Cardiac septum (tissue), 1 donor: ENCODE measurements around the gene TCERG1L. TPM values are rescaled to one million over a fixed set of nuclear protein-coding genes. Genes with fewer than 3 reads are reported as not detected.

Source experiments
- DNase-seq: peaks from one replicate; pipeline ENCODE4 v3.0.0-alpha.2; 2020; ENCODE audit warnings: low spot score
- intact Hi-C: fragments of 100-400 bp; cut with DNase I; formaldehyde crosslinking; loops from one replicate; pipeline ENCODE4 v1.14.0; 2022
- total RNA-seq: library from RNA; stranded (reverse); fragmentation: NEBNext Ultra II Directional; extraction: Animal tissue kit (Norgen Biotek cat#: 25700); gene quantifications from one replicate; pipeline ENCODE4 v1.2.1, GENCODE V29; 2021
- donor health status: DM: no; HTN: no; CAD: no.

Gene TCERG1L
- total RNA-seq, 1 donor from 2014 or later, result not detected

DNA sequence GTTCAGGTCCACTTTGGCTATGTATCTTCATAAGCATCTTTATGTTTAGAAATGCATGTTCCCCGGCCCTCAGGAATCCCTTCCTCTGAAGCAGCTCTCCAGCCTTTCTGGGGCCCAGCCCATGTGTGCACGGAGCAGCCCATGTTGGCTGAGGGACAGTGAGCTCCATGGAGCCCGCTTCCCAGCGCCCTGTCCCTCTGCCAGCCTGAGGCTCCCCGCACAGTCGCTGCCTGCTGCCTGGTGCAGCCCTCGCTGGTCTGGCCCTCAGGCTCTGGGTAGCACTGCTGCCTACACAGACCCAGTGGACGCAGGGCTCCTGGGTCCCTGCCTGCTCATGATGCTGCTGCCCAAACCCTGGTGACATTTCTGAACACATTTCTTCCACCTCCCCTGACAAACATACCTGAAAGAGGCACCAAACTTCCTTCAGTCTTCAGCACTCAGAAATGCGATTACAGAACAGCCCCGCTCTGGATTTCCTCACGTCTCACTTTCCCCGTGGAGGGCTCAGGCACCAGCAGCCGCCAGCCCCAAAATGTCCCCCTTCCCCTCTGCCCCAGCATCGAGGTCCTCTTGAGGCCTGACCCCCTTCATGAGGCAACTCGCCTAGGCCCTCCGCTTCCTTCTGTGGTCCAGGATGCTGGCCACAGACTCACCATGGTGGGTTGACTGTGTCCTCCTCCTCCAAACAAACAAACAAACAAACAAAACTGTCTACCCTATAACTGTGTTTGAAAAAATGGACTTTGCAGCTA lies 5.0 kb upstream of the TCERG1L start:
- intact Hi-C loops, result no loop called here
- DNase-seq, result no peak

DNA sequence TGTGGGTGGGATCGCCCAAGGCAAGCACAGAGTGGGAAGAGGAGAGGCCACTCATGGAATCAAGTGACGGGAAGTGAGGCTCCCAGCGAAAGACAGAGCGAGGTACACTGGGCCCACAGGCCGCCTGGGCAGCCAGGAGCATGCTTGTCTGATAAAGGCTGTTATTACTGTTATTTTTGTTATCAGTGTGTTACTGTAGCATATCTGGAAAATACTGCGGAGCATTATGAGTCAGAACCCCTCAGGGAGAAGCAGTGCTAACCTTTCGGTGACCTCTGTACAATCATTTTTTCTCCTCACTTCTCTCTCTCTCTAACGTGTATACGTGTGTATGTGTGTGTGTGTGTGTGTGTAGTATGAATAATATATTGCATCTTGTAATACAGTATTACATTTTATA lies 3.8 kb upstream of the TCERG1L start:
- intact Hi-C loops, result no loop called here
- no peak for DNase-seq

DNA sequence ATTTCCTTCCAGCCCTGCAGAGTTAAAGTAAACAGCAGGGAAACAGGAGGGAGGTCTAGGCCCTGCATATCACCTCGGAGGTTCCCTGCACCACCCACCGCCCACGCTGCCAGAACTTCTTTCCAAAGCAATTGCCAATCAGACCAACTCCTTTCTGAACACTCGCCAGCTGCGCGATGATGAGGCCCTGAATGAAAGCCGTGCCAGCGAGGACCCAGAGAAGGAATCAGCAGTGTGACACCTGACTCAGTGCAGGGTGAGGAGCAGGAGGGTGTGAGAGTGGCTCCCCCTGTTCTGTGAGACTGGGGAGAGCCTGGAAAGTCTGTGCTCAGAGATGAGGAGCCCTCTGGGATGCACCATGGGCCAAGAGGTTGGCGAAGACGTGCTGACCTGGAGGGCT lies 3.3 kb upstream of the TCERG1L start:
- intact Hi-C loops, result no loop called here
- no peak for DNase-seq

DNA sequence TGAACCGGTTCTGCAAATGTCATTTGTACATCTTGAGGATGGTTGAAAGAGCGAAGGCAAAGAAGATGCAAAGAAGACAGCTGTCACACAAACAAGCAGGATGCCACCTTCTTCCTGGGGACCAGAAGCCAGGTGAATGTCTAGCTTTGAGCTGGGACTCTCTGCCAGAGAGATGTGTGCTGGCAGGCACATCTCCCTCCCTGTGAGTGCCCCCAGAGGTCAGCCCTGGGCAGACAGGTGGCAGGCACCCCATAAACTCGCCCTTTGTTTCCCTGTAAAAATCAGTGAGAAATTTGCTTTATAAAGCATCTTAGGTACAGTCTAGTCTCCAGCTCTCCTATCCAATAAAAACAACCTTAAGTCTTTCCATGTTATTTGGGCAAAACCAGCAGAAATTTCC lies 2.6 kb upstream of the TCERG1L start:
- intact Hi-C loops, result no loop called here
- no peak for DNase-seq

DNA sequence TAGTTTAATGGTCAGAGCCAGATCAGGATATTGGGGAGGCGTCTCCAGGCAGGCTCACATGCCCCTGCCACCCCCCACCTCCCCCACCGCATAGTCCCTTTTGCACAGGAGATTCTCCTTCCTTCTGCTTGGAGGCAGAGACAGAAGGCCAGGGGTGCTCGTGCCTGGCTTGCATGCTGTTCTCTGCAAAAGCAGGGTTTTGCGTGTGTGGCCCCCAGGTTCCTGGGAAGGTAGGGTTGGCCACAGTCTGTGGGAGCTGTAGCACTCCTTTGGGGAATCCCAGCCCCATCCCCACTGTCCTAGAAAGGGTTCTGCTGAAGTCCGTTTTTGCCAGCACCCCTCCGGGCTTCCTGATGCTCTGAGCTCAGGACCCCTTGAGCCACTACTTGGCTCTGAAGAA lies 1.9 kb upstream of the TCERG1L start:
- intact Hi-C loops, result no loop called here
- no peak for DNase-seq

DNA sequence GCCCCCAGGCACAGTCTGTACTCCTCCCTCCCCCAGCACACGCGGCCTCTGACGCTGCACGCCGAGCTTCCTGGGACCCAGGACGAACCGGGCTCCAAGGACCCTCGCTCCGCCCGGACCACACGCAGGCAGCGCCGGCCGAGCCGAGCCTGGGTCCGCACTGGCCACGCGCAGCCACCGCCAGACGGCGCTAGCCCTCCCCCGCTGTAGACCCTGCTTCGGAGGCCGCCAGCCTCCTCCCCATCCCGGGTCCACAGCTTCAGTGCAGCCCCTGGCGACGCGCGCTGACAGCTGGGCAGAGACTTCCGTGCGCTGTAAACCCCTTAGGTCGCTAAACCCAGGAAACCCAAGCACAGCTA lies 936 bp upstream of the TCERG1L start:
- intact Hi-C loops, result no loop called here
- no peak for DNase-seq

DNA sequence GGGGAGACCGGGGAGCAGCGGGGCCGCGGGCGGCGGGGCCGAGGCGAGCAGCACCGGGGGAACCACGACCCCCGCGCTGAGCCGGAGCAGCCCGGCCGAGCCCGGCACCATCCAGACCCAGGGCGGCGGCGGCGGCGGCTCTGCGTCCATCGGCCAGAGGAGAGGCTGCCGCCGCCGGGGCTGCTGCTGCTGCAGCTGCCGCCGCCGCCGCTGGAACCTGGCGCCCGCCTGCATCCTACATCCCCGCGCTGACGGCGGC lies 190 bp downstream of the TCERG1L start:
- intact Hi-C loops, result no loop called here
- DNase-seq, result no peak

DNA sequence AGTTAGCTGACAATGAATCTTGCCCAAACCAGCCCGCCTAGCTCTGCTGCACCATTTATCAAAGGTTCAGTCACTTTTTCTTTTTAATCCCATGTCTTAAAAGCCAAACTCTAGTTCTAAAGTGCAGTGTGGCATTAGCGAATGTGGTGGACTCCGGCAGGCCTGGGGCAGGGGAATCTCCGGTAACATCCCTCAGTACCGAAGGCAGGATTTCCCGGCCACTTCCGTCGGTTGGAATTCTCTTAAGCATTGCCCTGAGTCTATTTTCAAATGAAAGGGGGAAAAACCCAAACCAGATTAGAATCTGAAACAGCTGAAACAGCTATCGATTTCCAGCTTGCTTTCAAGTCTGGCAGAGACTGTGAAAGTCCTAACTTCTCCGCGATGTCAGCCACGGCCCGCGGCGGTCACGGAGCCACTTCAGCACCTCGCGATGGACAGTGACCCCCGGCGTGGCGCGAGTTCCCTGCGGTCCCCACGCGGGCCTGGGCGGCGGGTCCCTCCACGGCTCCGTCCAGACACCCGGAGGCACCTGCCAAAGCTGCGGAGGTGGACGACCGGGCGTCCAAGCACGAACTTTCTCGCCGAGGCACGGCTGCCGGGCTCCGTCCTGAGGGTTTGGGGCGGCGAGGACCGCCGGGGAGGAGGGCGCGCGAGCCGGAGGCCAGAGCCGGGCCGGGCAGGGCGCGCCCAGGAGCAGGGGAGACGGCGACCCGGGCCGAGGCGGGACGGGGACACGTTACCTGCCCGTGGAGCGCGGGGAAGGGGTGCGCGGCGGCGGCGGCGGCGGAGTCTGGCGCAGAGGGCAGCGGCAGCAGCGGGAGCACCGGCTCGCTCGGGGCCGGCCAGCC lies 745 bp downstream of the TCERG1L start:
- DNase-seq, result no peak
- intact Hi-C loops, result no loop called here

DNA sequence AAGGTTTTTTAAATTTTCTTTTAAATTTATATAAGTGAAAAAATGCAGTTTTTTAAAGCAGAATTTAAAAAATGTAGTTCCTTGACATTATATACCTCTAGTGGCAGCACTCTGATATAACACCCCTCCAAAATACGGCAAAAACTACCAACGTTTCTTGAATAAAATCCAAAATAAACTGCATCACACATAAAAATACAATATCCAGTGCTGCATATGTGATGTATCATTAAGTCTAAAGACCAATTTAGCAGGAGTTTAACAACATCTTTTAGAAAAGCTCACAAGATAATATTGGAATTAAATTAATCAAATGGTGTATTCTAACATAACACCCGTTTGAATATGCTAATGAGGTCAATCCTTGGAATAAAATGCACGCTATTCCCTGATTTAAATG lies 1.4 kb downstream of the TCERG1L start:
- intact Hi-C loops, result no loop called here

DNA sequence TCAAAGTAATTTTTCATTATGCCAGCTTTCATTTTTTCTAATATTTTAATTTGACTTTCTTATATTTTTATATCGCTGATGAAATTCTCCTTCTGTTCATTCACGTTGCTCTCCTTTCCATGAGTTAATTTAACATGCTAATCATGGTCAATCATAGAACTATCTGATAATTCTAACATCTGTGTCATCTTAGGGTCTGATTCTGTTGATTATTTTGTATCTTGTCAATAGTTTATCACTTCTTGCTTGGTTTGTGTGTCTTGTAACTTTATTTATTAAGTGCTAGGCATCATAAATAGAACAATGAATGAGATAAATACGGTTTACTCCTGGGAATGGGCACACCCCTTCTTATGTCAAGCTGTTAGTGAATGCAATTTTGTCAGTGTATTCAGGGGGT lies 11.0 kb downstream of the TCERG1L start:
- DNase-seq, result no peak
- intact Hi-C loops, result no loop called here

More for the DNA sequence above, 1.4 kb downstream of the TCERG1L start:
- DNase-seq, result no peak

DNA sequence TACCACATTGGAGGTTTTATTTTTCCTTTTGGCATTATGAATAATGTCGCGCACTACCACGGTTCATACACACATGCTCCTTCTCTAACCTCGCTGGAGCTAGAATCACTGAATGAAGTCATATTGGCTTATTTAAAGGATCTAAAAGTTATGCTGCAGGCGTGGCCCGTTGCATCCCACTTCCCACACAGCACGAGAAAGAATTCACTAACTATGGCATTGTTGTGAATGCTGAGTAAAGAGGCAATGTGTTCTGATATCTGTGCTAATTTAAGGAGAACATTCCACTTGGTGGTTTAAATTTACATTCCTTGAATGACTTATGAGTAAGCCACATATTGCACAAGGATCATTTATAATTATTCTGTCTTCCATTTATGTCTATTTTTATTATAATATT lies 20.7 kb downstream of the TCERG1L start:
- no peak for DNase-seq
- intact Hi-C loops, result no loop called here

DNA sequence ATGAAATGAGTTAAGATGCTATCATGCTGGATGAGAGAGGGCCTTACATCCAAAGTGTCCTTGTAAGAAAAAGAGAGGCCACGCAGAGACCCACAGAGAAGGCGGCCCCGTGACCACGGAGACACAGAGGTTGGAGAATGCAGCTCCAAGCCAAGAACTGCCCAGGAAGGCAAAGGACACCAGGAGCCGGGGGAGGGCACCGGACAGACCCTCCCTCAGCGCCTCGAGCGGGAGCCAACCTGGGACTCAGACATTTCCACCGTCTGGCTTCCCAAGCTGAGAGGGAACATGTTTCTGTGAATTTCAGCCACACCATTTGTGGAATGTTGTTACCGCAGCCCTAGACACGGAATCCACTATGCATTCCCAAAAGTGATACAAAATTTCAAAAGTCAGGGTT lies 22.9 kb downstream of the TCERG1L start:
- DNase-seq, result no peak
- intact Hi-C loops, result no loop called here

DNA sequence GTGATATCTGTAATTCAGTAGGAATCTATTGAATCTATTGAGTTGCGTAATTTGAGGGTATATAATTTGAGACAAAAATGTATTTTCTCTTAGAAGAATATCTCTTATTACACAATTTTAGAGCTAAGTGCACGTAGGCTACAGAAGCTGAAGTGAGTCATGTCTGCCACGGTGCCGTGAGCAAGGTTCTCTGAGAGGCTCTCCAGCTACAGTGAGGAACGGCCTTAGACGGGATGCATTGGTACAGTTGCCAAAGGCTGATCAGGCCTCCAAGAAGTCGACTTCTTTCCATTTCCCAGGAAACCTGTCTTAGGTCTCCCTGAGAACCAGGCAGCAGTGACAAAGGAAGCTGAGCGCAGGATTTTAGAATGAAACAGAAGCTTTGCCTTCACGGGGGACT lies 28.6 kb downstream of the TCERG1L start:
- DNase-seq, result no peak
- intact Hi-C loops, result no loop called here

DNA sequence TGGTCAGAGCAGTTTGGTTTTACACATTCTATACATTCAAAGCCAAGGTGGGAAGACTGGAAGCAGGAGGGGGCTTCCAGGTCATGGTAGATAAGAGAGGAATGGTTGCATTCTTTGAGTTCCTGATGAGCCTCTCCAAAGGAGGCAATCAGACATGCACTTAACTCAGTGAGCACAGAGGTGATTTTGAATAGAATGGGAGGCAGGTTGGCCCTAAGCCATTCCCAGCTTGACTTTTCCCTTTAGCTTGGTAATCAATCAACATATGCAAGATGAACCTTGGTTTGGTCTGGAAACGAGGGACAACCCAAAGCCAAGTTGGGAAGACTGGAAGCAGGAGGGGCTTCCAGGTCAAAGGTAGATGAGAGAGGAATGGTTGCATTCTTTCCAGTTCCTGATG lies 31.4 kb downstream of the TCERG1L start:
- DNase-seq, result no peak
- intact Hi-C loops, result no loop called here

DNA sequence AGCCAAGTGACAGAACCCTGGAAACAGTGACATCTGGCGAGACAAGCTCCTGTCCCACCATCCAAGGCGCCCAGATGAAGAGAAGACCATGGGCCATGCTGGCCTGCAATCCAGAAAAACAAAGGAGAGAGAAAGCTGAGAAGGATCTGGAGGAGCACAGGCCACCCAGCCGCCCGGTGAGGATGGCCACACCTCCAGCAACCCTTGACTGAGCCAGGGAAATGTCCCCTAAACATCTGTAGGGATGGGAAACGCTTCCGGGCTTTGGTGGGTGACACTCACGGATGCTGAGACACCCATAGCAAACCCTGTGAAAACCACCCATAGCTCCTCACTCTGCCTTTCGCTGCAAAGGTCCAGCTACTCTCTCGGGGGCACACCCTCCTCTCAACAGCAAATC lies 32.0 kb downstream of the TCERG1L start:
- no peak for DNase-seq
- intact Hi-C loops, result no loop called here

DNA sequence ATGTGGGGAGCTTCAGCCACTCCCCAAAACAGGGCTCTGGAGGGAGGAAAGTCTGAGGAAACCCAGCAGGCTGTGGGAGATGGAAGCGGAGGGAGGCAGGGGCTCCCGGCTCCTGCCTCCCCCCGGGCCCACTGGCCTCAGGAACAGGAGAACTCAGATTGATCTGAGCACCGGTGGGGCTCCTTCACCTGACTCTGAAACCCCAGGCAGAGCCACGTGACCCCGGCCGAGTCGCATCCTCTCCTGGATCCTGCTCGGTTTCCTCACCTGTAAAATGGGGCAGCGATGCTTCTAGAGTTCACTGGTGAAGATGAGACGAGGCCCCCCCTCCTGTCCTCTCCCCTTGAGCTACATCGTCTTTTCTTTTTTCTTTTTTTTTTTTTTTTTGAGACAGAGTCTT lies 33.6 kb downstream of the TCERG1L start:
- no peak for DNase-seq
- intact Hi-C loops, result no loop called here

DNA sequence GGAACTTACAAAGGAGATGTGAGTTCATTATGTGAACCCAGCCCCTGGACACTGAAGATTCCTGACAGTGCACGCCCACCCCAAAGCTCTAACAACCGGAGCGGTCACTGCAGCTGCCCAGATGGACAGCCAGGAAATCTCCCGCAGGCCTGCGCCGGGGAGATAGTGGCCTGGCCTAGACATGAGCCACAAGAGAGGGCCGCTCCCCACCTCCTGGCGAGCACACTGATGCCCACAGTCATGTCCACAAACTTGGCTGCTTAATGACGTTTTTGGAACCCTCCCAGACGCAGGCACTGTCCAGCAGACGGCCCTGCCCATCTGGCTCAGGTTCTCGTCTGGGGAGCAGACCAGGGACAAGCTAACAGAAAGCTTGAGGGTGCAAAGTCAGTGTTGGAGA lies 34.2 kb downstream of the TCERG1L start:
- intact Hi-C loops, result no loop called here
- no peak for DNase-seq

DNA sequence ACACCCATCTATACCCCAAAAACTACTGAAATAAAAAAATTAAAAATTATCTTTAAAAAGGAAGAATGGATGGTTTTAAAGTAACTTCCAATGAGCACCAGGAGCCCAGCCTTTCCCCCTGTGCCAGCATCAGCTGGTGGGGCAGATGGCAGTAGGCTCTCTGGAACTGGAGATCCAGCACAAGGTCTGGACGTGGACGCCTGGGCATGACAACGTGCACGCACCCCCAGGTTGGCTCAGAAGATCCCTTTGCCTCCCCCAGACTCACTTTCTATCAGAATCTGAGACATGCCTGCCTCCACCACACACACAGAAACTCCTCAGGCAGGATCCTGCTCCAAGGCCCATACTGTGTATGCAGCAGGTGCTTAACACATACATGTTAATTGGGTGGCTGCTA lies 35.8 kb downstream of the TCERG1L start:
- no peak for DNase-seq
- intact Hi-C loops, result no loop called here

DNA sequence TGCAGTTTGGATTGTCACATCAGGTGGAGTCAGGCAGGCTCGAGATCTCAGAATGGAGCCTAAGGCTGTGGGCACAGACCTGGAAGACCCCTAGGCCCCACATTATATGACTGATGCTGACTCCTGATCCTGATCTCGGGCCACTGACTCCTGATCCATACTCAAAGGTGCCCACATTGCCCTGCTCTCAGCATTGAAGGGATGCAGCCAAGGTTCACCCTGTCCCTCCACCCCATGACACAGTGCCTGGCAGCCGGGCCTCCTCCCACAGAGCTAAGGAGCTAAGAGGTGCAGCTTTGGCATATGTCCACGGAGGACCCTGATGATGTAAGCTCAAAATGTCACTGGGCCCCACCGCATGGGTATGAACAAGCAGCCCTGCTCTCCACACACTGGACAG lies 36.6 kb downstream of the TCERG1L start:
- DNase-seq, result no peak
- intact Hi-C loops, result no loop called here

DNA sequence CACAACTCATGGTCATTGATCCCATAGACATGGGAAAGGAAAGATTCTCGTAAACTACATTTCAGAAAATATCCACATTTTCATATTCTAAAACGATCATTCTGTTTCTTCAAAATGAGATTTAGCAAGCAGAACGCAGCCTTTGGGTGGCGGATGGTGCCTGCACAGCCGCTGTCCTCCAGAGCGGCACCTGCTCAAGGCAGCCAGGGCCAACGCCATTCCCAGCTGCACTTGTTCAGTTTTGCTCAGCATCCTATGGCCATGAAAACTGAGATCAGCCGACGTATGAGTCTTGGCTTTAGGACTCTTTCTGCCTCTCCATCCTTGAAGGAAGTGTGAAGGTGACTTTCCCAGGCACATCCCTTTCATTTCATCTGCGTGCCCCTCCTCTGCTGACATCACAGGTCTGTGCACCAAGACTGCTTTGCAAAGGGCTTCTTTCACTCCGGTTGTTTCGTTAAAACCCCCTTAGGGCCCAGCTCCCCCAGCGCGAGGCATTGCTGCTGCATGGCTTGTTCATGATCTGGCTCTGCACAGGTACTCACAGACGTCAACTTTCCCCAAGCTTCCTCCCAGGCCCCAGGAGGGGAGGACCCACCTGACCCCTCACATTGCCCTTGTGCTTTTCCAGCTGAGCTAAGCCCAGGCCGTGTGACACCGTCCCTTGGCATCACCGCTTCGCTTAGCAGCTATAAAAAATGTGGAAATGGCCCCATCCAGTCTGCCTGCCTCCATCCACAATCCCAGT lies 37.2 kb downstream of the TCERG1L start:
- intact Hi-C loops, result no loop called here
- DNase-seq, result no peak

DNA sequence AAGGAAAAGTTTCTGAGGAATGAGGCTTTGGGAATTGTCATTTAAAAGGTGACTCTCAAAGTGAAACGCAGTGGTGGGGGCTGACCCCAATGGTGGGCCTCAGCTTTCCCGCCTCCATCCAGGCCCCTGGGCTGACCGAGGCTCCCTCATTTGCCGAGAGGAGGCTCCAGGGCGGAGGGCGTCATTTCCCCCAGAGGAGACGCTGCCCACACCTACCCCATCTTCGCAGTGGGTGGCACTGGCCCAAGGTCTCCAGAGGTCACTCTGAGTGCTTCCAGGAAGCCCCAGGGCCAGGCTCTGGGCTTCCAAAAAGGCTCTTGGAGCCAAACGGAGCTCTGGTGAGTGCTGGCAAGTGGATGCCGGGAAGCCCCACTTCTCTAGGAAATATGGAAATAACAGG lies 38.0 kb downstream of the TCERG1L start:
- intact Hi-C loops, result no loop called here
- no peak for DNase-seq
